Left ventricle myocardium superior (tissue), 1 donor: ENCODE measurements around the gene ACVR2A. TPM values are rescaled to one million over a fixed set of nuclear protein-coding genes. Genes with fewer than 3 reads are reported as not detected.

ENCODE experiments used
- ATAC-seq: fragments of 200-7000 bp; cut with Tn5 transposase; one replicate; pipeline ENCODE4 v1.9.1; 2020; ENCODE audit warnings: mild to moderate bottlenecking, moderate library complexity
- DNase-seq: peaks from one replicate; pipeline ENCODE4 v3.0.0-alpha.2; 2020
- intact Hi-C: fragments of 100-400 bp; cut with micrococcal nuclease; formaldehyde crosslinking; loops from one replicate; pipeline ENCODE4 v1.11.0; 2022
- total RNA-seq: library from RNA; stranded (reverse); fragmentation: NEBNext Ultra II Directional; extraction: Animal tissue kit (Norgen Biotek cat#: 25700); gene quantifications from one replicate; pipeline ENCODE4 v1.2.1, GENCODE V29; 2021
- donor health status: DM: no; HTN: yes; CAD: no; lungs with severe emphysema.

The ACVR2A gene
- total RNA-seq, 1 donor from 2014 or later: 9.4 TPM

DNA sequence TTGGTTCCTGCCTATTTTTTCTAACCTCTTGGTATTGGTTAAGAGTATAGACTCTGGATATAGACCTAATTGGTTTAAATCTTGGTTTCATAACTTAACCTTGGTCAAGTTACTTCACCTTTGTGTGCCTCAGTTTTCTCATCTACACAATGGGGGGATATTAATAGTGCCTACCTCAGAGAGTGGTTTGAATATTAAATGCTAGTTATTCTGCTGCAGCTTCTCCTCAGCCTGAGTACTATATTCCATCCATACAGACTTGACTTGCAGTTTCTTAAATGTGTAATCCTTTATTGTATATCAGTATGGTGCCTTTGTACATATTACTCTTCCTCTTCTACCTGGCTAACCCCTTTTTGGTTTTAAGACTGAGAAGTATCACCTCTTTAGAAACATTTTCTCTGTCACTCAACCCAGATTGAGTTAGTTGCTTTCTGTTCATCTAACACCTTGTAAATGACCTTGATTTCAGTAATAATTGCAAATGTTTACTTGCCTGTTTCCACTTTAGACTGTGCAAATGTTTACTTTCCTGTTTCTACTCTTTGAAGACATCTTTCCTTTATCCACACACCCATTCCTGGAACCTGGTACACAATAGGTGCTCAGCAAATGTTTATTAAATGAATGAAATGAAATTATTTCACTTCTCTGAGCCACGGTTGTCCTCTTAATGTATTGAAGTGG, 6.6 kb downstream of the ACVR2A start:
- ATAC-seq (no peak), DNase-seq (no peak)
- intact Hi-C loops: no loop called here

- no peak for DNase-seq
- intact Hi-C loops: no loop called here
- ATAC-seq: no peak
Measured at GRCh38 chr2:147854557-147855134, 9.8 kb downstream of the ACVR2A start.

- intact Hi-C loops: no loop called here
- ATAC-seq (no peak), DNase-seq (no peak)
Measured at GRCh38 chr2:147855316-147855715, 10.5 kb downstream of the ACVR2A start.

- DNase-seq: no peak
- intact Hi-C loops: no loop called here
- ATAC-seq: no peak
Measured at GRCh38 chr2:147855977-147856376, 11.1 kb downstream of the ACVR2A start.

DNA sequence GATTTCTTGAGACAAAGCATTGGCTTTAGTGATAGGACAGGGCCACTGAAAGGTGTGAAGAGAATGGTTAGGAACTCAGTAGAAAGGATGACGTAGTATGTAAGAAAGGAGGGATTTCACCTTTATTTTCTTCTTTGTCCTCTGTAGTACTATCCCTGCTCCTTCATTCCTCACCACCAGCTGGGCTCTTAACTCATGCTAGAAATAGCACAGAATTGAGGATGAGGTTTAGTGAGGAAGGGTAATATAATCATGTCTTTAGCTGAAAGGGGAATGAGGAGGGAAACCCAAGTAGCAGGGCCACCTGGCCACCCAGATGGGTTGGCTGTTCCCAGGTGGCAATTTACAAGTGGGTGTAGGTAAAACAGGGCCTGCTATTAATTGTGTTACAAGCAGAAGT, 15.2 kb downstream of the ACVR2A start:
- intact Hi-C loops: no loop called here
- ATAC-seq: peak; percentile 41
- DNase-seq: no peak

- no peak for DNase-seq
- no peak for ATAC-seq
- intact Hi-C loops: no loop called here
Measured at GRCh38 chr2:147862859-147863516, 18.2 kb downstream of the ACVR2A start.

DNA sequence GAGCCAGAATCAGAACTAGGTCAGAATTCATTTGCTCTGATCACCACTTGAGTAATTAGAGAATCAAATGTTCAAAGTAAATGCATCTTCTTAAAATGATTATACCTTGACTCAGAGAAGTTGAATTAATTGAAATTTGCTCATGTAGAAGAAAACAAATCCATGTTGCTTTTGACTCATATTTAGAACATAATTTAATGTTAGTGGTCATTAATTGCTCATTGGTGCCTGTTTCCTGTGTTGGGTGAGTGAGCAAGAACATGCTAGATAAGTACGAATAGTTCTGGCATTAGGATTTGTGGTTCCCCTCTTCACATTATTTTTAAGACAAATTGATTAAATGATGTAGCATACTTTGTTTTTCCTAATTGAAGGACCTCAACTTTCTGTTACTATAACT, 19.0 kb downstream of the ACVR2A start:
- intact Hi-C loops: no loop called here
- no peak for ATAC-seq

GRCh38 chr2:147865560-147865959, 20.7 kb downstream of the ACVR2A start:
- intact Hi-C loops: no loop called here
- DNase-seq (no peak), ATAC-seq (no peak)

More for the DNA sequence above, 19.0 kb downstream of the ACVR2A start:
- DNase-seq: no peak

DNA sequence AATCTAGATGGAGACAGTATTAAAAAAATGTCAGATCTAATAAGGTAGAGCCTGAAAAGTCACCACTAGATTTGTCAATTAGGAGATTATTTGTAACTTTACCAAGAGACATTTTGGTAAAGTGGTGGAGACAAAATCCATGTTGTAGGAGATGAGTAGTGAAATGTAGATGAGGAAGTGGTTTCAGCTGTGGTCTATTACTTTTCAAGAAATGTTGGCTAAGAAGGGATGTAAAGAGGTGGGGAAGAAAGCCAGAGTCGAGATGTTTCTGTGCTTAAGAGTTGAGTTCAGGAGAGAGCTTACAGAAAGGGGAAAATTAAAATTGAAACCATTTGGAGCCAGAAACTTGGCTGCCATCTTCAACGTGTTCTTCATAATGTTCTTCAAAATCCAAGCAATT, 22.2 kb downstream of the ACVR2A start:
- DNase-seq (no peak), ATAC-seq (no peak)
- intact Hi-C loops: no loop called here

DNA sequence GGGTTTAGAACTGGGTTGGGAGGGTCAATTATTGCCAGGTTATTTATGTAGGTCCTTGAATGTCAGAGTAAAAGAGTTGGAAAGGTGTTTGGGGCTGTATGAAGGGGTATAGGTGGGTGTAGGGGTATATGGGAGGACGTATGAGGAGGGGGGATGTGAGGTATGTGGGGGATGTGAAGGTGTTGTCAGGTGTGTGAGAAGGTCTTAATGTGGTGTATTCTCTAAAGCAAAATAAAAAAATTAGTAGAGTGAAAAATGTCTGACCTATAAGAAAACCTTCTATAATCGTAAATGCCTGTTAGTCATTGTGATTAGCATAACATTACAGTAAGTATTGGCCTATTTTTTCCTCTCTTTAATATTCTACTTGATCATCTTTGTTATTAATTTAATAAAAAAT, 25.1 kb downstream of the ACVR2A start:
- DNase-seq (no peak), ATAC-seq (no peak)
- intact Hi-C loops: no loop called here

GRCh38 chr2:147872967-147873366, 28.1 kb downstream of the ACVR2A start:
- intact Hi-C loops: no loop called here
- DNase-seq (no peak), ATAC-seq (no peak)

DNA sequence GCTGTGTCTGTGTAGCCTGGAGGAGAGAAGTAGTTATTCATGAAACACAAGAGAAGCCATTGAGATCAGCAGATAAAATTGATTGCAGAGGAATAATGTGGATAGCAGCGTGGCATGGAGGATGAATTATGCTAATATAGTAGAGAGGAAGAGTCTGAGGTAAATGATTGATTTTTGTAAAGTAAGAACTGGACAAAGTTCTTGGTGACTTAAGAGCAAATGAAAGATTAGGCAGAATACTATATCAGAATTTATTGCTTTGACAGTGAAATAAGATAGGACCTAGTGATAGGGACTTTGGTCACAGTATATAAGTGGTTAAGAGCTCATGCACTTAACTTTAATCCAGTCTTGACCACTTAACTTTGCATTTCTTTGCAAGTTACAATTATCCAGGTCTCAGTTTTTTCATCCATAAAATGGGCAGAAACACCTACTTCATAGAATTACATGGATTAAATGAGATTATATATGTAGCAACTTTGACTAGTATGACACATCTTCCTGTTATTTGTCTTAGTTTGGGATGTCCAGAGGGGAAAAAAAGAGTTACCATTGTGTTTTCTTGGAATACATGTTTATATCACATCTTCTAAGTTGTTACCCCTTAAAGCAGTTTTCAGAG, 29.1 kb downstream of the ACVR2A start:
- DNase-seq (no peak), ATAC-seq (no peak)
- intact Hi-C loops: no loop called here

DNA sequence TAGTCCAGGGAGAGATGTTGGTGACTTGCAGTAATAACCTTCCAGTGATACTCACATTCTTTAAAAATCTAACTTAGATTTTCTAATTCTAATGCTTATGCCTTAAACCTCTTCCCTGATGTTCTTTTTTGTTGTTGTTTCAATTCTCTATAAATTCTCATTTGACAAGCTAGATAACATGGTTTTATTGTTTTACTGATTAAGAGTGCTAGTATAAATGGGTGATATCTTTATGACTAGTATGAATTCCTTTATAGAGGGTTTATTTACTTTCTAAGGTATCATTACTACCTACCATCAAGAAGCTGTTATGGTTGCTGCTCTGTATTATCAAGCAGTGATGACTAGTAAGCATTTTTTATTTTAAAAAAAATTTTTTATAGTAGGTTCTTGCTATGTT, 35.0 kb downstream of the ACVR2A start:
- no peak for ATAC-seq
- intact Hi-C loops: no loop called here
- DNase-seq: no peak

DNA sequence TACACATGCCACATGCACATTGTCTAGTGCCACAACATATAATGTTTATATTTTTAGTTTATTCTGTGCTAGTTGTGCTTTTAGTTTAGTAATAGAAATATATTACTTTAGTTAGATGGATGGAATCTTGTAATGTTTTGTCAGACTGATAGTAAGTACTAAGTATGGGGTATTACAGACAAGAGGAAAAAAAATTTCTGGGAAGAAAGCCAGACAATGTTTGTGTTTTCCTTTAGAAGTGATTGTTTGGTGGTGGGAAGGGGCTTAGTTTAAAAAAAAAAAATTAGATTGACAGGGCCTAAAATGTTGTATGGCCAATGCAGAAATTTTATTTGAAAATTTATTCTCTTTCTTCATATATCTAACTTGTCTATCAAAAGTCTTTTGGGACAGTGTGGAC, 37.8 kb downstream of the ACVR2A start:
- intact Hi-C loops: no loop called here
- no peak for ATAC-seq
- no peak for DNase-seq

DNA sequence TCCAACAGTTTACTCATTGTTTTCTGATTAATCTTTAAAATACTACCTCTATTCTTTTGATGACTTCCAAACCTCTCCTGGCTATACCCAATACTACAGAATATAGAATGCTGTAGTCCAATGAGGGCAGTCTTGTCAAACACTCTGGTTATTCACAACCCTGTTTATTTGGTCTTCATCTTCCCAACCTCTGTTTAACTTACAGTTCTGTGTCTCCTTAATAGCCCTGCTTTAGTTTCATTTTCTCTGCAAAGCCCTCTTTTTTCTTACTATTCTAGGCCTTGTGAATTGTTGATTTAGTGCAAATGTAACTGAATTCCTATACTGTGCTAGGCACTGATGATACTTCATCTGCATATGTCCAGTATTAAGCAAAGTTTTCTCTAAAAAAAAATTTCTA, 40.0 kb downstream of the ACVR2A start:
- intact Hi-C loops: no loop called here
- DNase-seq (no peak), ATAC-seq (no peak)

DNA sequence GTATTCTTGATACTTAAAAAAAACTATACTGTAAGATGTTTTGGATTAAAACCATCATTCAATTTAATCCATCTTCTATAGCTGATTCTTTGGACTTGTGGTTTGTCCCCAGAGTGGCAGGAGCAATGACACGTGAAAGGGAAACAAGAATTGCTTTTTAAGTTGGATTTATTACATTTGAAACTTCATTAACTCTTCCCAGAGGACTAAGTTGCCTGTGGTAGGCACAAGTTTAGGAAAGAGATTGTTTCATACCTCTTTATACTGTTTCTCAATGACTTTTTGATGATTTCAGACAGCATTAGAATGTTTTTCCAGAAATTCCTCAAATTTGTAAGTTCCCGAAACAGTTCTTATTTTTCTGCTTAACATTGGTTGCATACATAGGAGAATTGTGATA, 41.3 kb downstream of the ACVR2A start:
- DNase-seq: no peak
- ATAC-seq: no peak
- intact Hi-C loops: no loop called here

DNA sequence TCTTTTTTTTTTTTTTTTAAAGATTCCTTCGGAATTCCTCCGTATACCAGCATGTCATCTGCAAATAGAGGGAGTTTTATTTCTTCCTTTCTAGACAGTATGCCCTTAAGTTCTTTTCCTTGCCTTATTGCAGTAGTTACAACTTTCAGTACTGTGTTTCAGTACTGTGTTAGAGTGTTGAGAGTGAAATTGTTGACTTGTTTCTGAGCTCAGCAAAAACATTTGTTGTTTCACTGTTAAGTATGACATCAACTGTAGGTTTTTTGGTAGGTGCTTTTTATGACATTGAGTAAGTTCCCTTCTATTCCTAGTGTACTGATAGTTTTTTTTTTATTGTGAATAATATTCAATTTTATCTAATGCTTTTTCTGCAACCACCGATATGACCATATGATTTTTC, 43.9 kb downstream of the ACVR2A start:
- intact Hi-C loops: no loop called here
- ATAC-seq (no peak), DNase-seq (no peak)

GRCh38 chr2:147904051-147904450, 59.2 kb downstream of the ACVR2A start:
- ATAC-seq: no peak
- intact Hi-C loops: no loop called here
- DNase-seq: no peak

DNA sequence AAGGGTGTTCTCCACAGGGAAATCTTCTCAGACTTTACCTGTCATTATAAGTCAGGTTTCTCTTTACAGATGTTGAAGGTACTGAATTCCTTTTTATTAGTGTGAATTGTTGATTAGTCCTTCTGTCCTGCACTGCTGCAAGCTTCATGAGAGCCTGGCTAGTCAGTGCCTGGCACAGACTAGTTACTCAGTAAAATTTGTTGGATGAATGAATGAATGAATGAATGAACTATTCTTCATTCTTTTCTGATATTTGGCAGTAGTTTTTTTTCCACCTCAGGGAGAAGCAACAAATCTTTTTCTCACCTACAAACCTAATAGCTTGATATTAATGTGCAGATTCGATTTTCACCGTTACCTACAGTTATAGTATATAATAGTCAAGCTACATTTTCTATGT, 64.3 kb downstream of the ACVR2A start:
- no peak for ATAC-seq
- DNase-seq: no peak
- intact Hi-C loops: no loop called here

- peak; percentile 30 for ATAC-seq
- intact Hi-C loops: loop anchor here (2.0 to 10.0 kb wide), 2 partner anchors 828 to 1176 kb away; no protein-coding TSS in a partner anchor
- no peak for DNase-seq
Measured at GRCh38 chr2:147910990-147911473, 66.2 kb downstream of the ACVR2A start.
